GM12878 (cell line): ENCODE measurements around the gene BRCA1. TPM values are rescaled to one million over a fixed set of nuclear protein-coding genes. Genes with fewer than 3 reads are reported as not detected.

Experiments
- ATF7 ChIP-seq: fragments of 450-650 bp; IDR thresholded peaks from 2 replicates; pipeline ENCODE4 v1.6.1; 2016; ENCODE audit warnings: low read depth, mild to moderate bottlenecking
- CBFB ChIP-seq: IDR thresholded peaks from 2 replicates; pipeline ENCODE4 v1.6.1; 2016; ENCODE audit warnings: antibody characterized with exemption, low read depth
- CHD4 ChIP-seq: fragments of 200-600 bp; sonication (generic); IDR thresholded peaks from 2 replicates; pipeline ENCODE4 v1.6.1; 2016; ENCODE audit warnings: mild to moderate bottlenecking
- HDAC2 ChIP-seq: fragments of 200-600 bp; sonication (generic); IDR thresholded peaks from 2 replicates; pipeline ENCODE4 v1.6.1; 2017
- KDM1A ChIP-seq: fragments of 200-600 bp; sonication (generic); IDR thresholded peaks from 2 replicates; pipeline ENCODE4 v1.6.1; 2016; ENCODE audit warnings: borderline replicate concordance
- MYB ChIP-seq: fragments of 150-350 bp; IDR thresholded peaks from 2 replicates; pipeline ENCODE4 v1.6.1; 2014; ENCODE audit warnings: mild to moderate bottlenecking, low read depth, low read length, borderline replicate concordance
- NFXL1 ChIP-seq: fragments of 450-650 bp; IDR thresholded peaks from 2 replicates; pipeline ENCODE4 v1.6.1; 2017; ENCODE audit warnings: antibody characterized with exemption, mild to moderate bottlenecking, borderline replicate concordance
- NFYB ChIP-seq: IDR thresholded peaks from 2 replicates; pipeline ENCODE4 v1.6.1; 2011; ENCODE audit warnings: low read depth, mild to moderate bottlenecking, low read length, improper control_type of control experiment, moderate library complexity; ENCODE audit not compliant: insufficient read depth
- NR2C1 ChIP-seq: fragments of 450-650 bp; IDR thresholded peaks from 2 replicates; pipeline ENCODE4 v1.6.1; 2017; ENCODE audit warnings: antibody characterized with exemption, mild to moderate bottlenecking, moderate library complexity
- RAD51 ChIP-seq: fragments of 450-650 bp; IDR thresholded peaks from 2 replicates; pipeline ENCODE4 v1.6.1; 2016; ENCODE audit warnings: moderate library complexity, mild to moderate bottlenecking, inconsistent platforms
- RB1 ChIP-seq: fragments of 450-650 bp; formaldehyde crosslinking; IDR thresholded peaks from 2 replicates; pipeline ENCODE4 v1.6.1; 2017; ENCODE audit warnings: mild to moderate bottlenecking, borderline replicate concordance
- SMAD5 ChIP-seq: IDR thresholded peaks from 2 replicates; pipeline ENCODE4 v1.6.1; 2016; ENCODE audit warnings: antibody characterized with exemption, low read depth
- SP1 ChIP-seq: IDR thresholded peaks from one replicate; pipeline ENCODE4 v1.6.1; 2011; ENCODE audit warnings: low read depth, low read length
- SUPT20H ChIP-seq: IDR thresholded peaks from 2 replicates; pipeline ENCODE4 v1.6.1; 2011; ENCODE audit warnings: low read depth, mild to moderate bottlenecking, low read length, moderate library complexity, borderline replicate concordance; ENCODE audit not compliant: control insufficient read depth
- TCF12 ChIP-seq: IDR thresholded peaks from 2 replicates; pipeline ENCODE4 v1.6.1; 2011; ENCODE audit warnings: low read depth, mild to moderate bottlenecking, low read length
- ZNF207 ChIP-seq: fragments of 450-650 bp; IDR thresholded peaks from 2 replicates; pipeline ENCODE4 v1.6.1; 2014; ENCODE audit warnings: antibody characterized with exemption, mild to moderate bottlenecking, borderline replicate concordance
- ZNF217 ChIP-seq: fragments of 450-650 bp; IDR thresholded peaks from 2 replicates; pipeline ENCODE4 v1.6.1; 2017; ENCODE audit warnings: antibody characterized with exemption, mild to moderate bottlenecking
- ZZZ3 ChIP-seq: IDR thresholded peaks from 2 replicates; pipeline ENCODE4 v1.6.1; 2011; ENCODE audit warnings: low read depth; ENCODE audit not compliant: control insufficient read depth, insufficient read length
- polyA plus RNA-seq, 11 experiments: library from polyadenylated mRNA; depleted of rRNA in 4 of 11; unstranded in 6 of 11; stranded (reverse) in 5 of 11; fragments of >200 nt; fragmentation: Nextera tagmentation in 4 of 11; fragmentation: Illumina TruSeq in 1 of 11; extraction: Ambion mirVana in 4 of 11; extraction: Trizol in 1 of 11; gene quantifications; 1 replicate in 1 of 11; 2 replicates in 10 of 11; pipeline versions ENCODE4 v1.2.1 to v1.2.3, GENCODE V29; 2011 to 2016; ENCODE audit warnings: inconsistent platforms in 2 of 11, missing spikeins in 2 of 11, low read depth in 1 of 11
- total RNA-seq, 4 experiments: library from RNA; depleted of rRNA in 3 of 4; stranded (reverse); fragments of >200 nt in 3 of 4; fragmentation: Illumina TruSeq in 1 of 4; extraction: Trizol in 1 of 4; gene quantifications; 2 replicates each; pipeline versions ENCODE4 v1.2.1 to v1.2.3, GENCODE V29; 2013 to 2021
- TF ChIP-seq, protein P1 (sequence below): IDR thresholded peaks from 2 replicates; pipeline ENCODE4 v1.6.1; 2011; ENCODE audit warnings: low read depth, mild to moderate bottlenecking, low read length, moderate library complexity, borderline replicate concordance; ENCODE audit errors: extremely low read depth
- TF ChIP-seq, protein P2 (sequence below): IDR thresholded peaks from 2 replicates; pipeline ENCODE4 v1.6.1; 2011; ENCODE audit warnings: borderline replicate concordance, low read depth, mild to moderate bottlenecking, moderate library complexity, low read length; ENCODE audit not compliant: insufficient read depth, poor library complexity, severe bottlenecking
- TF ChIP-seq, protein P3 (sequence below): fragments of 450-650 bp; formaldehyde crosslinking; IDR thresholded peaks from 2 replicates; pipeline ENCODE4 v1.5.0; 2022; ENCODE audit warnings: mild to moderate bottlenecking, missing genetic modification characterization
- TF ChIP-seq, protein P4 (sequence below): IDR thresholded peaks from 2 replicates; pipeline ENCODE4 v1.6.1; 2011; ENCODE audit warnings: low read depth, low read length, improper control_type of control experiment, borderline replicate concordance
- TF ChIP-seq, protein P5 (sequence below): IDR thresholded peaks from 2 replicates; pipeline ENCODE4 v1.6.1; 2012; ENCODE audit warnings: low read length, inconsistent platforms

BRCA1 gene
- total and polyA plus RNA-seq, 10 of the 15 experiments (the other 5 are each of a cell fraction or from before 2014, with no cell fraction given), result 16.8 to 71.2 (median 44.2) TPM

DNA sequence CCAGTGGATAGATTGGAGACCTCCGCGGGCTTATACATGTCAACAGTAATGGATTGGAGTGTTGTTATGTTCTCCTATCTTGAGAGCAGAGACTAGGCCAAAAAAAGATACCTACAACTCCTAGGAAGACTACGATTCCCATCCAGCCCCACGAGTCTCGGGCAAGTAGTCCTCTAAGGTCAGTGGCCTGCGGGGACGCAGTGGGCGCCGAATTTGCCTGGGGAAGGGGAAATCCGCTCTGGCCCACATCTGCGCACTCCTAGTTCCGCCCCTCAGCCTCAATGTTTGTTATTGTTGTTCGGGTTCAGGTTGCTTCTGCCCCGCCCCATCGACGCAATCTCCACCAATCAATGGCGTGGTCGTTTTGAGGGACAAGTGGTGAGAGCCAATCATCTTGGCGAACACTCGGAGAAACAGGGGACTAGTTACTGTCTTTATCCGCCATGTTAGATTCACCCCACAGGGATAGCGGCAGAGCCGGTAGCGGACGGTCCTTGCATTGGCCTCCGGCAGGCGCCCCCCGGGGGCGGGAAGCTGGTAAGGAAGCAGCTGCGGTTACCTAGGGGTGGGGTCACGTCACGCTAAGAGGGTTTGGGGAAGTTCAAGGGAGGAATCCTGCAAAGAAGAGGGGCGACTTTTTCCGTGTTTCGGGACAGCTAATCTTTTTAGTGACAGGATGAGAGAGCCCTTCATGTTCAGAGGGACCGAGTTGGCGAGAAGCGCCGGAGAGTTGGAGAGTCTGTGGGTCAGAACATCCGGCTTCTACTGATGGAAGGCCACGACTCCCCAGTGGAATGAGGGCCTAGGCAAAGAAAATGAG, 45.8 kb upstream of the BRCA1 start, which contains the start of gene NBR1 (continued):
- TF ChIP-seq SUPT20H (no peak), NFXL1 (no peak), ZZZ3 (no peak), MYB (no peak), CHD4 (no peak), RAD51 (no peak), RB1 (no peak), KDM1A (no peak), ZNF207 (no peak), SMAD5 (no peak), ATF7 (no peak; the same call in 1 of the 2 replicates), NFYB (peak; percentile 85), ZNF217 (no peak), NR2C1 (peak; percentile 74), CBFB (peak; percentile 73; the same call in 1 of the 2 replicates), SP1 (peak; percentile 97), HDAC2 (no peak), TCF12 (no peak; the same call in 1 of the 2 replicates)
- TF ChIP-seq, protein P1, sequence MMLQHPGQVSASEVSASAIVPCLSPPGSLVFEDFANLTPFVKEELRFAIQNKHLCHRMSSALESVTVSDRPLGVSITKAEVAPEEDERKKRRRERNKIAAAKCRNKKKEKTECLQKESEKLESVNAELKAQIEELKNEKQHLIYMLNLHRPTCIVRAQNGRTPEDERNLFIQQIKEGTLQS, result no peak
- TF ChIP-seq, protein P2, sequence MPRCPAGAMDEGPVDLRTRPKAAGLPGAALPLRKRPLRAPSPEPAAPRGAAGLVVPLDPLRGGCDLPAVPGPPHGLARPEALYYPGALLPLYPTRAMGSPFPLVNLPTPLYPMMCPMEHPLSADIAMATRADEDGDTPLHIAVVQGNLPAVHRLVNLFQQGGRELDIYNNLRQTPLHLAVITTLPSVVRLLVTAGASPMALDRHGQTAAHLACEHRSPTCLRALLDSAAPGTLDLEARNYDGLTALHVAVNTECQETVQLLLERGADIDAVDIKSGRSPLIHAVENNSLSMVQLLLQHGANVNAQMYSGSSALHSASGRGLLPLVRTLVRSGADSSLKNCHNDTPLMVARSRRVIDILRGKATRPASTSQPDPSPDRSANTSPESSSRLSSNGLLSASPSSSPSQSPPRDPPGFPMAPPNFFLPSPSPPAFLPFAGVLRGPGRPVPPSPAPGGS, result peak; percentile 36
- TF ChIP-seq, protein P3, sequence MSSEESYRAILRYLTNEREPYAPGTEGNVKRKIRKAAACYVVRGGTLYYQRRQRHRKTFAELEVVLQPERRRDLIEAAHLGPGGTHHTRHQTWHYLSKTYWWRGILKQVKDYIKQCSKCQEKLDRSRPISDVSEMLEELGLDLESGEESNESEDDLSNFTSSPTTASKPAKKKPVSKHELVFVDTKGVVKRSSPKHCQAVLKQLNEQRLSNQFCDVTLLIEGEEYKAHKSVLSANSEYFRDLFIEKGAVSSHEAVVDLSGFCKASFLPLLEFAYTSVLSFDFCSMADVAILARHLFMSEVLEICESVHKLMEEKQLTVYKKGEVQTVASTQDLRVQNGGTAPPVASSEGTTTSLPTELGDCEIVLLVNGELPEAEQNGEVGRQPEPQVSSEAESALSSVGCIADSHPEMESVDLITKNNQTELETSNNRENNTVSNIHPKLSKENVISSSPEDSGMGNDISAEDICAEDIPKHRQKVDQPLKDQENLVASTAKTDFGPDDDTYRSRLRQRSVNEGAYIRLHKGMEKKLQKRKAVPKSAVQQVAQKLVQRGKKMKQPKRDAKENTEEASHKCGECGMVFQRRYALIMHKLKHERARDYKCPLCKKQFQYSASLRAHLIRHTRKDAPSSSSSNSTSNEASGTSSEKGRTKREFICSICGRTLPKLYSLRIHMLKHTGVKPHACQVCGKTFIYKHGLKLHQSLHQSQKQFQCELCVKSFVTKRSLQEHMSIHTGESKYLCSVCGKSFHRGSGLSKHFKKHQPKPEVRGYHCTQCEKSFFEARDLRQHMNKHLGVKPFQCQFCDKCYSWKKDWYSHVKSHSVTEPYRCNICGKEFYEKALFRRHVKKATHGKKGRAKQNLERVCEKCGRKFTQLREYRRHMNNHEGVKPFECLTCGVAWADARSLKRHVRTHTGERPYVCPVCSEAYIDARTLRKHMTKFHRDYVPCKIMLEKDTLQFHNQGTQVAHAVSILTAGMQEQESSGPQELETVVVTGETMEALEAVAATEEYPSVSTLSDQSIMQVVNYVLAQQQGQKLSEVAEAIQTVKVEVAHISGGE, result no peak
- TF ChIP-seq, protein P4, sequence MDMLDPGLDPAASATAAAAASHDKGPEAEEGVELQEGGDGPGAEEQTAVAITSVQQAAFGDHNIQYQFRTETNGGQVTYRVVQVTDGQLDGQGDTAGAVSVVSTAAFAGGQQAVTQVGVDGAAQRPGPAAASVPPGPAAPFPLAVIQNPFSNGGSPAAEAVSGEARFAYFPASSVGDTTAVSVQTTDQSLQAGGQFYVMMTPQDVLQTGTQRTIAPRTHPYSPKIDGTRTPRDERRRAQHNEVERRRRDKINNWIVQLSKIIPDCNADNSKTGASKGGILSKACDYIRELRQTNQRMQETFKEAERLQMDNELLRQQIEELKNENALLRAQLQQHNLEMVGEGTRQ, result no peak
- TF ChIP-seq, protein P5, sequence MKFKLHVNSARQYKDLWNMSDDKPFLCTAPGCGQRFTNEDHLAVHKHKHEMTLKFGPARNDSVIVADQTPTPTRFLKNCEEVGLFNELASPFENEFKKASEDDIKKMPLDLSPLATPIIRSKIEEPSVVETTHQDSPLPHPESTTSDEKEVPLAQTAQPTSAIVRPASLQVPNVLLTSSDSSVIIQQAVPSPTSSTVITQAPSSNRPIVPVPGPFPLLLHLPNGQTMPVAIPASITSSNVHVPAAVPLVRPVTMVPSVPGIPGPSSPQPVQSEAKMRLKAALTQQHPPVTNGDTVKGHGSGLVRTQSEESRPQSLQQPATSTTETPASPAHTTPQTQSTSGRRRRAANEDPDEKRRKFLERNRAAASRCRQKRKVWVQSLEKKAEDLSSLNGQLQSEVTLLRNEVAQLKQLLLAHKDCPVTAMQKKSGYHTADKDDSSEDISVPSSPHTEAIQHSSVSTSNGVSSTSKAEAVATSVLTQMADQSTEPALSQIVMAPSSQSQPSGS, result no peak
